Activated T-helper 9 cell treated with anti-CD3 and anti-CD28 coated beads, Interleukin-2, amount 50 U/mL, for 16 hours (primary cell): ENCODE data around the gene TKT.

Experiments used
- DNase-seq: peaks from one replicate; pipeline ENCODE4 v3.0.0-alpha.2; 2020; ENCODE audit warnings: low read depth

The TKT gene

DNA sequence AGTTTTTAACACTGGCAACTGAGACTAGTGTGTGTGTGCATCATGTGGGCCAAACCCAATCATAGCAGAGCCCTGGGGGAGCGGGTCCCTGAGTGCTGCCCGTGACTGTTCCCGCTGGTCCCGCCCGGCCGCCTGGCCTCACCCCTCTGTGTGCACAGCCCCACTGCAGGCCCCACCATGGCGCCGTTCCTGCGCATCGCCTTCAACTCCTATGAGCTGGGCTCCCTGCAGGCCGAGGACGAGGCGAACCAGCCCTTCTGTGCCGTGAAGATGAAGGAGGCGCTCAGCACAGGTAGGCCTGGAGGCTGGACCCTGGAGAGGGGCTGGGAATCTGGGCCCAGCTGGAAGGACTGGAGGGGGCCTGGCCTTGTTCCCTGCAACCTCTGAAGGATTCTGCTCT, 77.6 kb downstream of the TKT start:
- DNase-seq: no peak

- DNase-seq: no peak
Measured at GRCh38 chr3:53175613-53176540, 79.9 kb downstream of the TKT start.
